Measurements from ENCODE around the gene RAB2B.

- TF ChIP-seq SIN3A (IDR thresholded peaks at IDR 0.05; ENCODE audit: borderline replicate concordance, insufficient read depth, low read length): no peak
- TF ChIP-seq POLR2AphosphoS5 (IDR thresholded peaks at IDR 0.05; ENCODE audit: low read depth, low read length): no peak
- no peak for TF ChIP-seq REST (IDR thresholded peaks at IDR 0.05; ENCODE audit: insufficient read depth in 1 of 2, low read depth in 2 of 2, low read length in 2 of 2)
Observed at GRCh38 chr14:21518725-21519124, 42.0 kb upstream of the RAB2B start.
